GM18502 (cell line): ENCODE data around the gene MT3.
"Not testable (repeated sequence)": the region's sequence is repeated elsewhere in the genome, so short reads cannot be mapped to it uniquely, and the experiment has no call there.

ENCODE experiments used
- ATAC-seq: cut with Tn5 transposase; IDR thresholded peaks from one replicate; pipeline ENCODE4 v1.9.1; 2021; ENCODE audit warnings: mild to moderate bottlenecking; ENCODE audit not compliant: unreplicated experiment, poor library complexity

MT3 gene

DNA sequence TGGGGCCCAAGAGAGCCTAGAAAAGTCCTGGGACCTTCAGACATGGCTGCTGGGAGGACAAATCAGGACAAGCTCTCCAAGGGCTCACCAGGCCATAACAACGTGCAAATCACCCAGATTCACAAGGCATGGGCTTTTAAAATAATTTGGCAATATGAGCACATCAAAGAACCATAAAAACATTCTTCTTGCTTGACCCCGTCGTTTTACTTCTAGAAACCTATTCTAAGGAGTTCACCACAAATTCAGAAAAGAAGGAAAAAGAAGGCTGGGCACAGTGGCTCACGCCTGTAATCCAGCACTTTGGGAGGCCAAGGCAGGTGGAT, 12.1 kb upstream of the MT3 start:
- ATAC-seq, result no peak

DNA sequence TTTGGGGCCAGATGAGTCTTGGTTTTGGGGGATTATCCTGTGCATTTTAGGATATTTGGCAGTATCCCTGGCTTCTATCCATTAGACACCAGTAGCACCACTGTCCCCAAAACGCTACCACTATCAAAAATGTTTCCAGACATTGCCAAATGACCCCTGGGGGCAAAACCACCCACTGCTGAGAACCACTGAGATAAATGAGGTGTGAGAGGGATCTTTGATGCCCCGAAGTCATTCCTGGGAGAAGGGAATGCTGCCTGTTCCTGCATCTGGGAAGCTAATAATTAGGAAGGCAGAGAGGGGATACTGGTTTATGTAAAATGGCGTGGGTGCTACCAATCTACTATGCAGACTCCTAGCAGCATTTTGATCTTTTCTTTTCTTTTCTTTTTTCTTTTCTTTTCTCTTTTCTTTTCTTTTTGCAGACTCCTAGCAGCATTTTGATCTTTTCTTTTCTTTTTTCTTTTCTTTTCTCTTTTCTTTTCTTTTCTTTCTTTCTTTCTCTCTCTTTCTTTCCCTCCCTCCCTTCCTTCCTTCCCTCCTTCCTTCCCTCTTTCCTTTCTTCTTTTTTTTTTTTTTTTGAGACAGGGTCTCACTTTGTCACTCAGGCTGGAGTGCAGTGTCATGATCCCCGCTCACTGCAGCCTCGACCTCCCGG, 8.8 kb upstream of the MT3 start:
- ATAC-seq, result no peak

DNA sequence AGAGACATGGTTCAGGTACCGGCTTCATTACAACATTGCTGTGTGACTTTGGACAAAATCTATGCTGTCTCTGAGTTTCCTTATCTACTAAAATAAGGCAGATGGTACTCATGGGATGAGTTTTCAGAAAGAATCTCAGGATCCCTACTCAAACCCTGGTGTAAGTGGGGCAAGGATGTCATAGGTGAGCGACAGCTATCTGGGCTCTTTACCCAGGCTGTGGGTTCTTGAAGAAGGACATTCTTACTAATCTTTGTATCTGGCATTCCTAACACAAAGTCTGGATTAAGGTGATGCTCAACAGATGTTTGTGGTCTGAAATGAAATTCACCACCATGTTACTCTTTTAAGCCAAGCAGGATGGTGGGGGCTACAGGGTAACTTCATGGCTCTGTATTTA, 6.4 kb upstream of the MT3 start:
- not testable (repeated sequence) for ATAC-seq

- no peak for ATAC-seq
Measured at GRCh38 chr16:56583351-56584168, 5.8 kb upstream of the MT3 start.

DNA sequence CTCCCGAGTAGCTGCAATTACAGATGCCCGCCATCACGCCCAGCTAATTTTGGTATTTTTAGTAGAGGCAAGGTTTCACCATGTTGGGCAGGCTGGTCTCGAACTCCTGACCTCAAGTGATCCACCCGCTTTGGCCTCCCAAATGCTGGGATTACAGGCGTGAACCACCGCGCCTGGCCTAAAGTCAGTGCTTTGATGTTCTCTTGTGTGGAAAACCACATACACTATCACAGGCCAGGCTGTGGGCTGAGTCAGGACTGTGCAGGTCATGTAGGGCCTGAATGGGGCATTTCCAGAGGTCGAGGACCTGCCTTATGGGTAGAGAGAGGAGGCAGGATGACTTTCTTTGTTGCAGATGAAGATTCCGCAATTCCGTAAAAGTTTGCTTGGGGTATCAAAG, 5.1 kb upstream of the MT3 start:
- ATAC-seq, result no peak

DNA sequence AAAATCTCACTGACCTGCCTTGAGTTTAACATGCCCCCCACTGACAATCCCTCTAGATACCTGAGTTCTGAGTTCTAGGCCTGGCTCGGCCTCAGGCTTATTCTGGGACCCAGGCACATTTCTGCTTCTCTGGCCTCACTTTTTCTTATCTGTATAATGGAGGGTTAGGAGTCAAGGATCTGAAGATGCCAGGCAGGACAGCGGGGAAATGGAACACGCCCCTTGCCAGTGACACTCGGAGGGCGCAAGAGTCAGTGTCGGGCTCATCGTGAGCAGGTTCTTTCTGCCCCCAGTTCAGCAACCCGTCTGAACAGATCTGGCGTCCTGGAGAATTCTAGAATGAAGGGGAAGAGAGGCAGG, 567 bp upstream of the MT3 start:
- no peak for ATAC-seq

DNA sequence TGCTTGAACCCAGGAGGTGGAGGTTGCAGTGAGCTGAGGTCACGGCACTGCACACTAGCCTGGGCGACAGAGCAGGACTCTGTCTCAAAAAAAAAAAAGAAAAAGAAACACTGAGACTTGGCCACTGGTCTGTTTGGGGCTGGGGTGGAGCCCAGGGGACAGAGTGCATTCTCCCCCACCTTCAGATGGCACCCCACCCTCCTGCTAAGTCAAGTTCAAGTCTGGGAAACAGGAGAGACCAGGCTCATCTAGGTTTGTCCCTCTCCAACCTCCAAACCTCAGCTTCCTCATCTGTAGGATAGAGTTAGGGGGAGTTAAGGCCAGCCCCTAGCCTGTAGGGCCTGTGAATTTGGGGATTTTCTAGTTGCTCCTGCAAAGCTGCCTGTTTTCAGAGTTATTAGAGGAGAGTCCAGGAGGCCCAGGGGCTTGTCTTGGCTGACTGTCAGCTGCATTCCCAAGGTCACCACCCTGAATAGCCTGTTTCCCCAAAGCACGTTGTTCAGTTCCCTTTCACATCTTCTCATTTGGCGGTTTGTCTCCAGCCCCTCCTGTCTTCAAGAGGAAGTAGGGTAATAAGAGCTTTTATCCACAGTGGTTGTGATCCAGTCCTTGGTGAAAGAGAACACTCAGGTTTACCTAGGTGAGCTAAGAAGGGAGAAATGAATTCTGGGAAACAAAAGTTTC, 2.2 kb downstream of the MT3 start:
- ATAC-seq, result no peak

GRCh38 chr16:56593573-56594291, 4.4 kb downstream of the MT3 start:
- ATAC-seq, result no peak

DNA sequence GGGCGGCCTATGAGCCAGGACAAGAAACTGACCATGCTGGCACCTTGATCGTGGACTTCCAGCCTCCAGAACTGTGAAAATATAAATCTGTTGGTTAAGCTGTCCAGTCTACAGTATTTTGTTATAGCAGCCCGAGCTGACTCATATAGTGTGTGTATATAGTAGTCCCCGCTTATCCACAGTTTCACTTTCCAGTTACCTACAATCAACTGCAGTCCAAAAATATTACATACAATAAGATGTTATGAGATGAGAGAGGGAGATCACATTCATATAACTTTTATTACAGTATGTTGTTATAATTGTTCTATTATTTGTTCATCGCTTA, 4.9 kb downstream of the MT3 start:
- ATAC-seq, result no peak

DNA sequence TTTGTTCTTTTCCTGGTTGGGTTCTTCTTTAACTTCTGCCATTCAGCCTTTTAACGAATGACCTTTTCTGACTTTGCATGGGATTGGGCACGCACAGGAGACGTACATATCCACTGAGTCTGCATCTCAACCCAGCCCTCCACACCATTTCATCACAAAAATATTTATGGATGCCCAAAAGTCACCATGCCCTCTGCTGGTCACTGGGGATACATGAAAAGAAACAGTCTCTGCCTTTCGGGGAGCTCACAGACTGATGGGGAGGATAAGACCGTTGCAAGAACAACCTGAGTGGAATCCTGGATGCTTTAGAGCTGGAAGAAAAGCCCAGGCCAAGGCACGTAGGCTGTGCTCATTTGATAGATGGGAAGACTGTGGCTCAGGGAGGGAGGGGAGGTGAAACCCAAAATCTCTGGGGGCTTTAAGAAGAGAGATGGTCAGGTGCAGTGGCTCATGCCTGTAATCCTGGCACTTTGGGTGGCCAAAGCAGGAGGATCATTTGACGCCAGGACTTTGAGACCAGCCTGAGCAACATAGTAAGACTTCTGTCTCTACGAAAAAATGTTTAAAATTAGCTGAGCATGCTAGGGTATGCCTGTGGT, 11.2 kb downstream of the MT3 start:
- no peak for ATAC-seq

DNA sequence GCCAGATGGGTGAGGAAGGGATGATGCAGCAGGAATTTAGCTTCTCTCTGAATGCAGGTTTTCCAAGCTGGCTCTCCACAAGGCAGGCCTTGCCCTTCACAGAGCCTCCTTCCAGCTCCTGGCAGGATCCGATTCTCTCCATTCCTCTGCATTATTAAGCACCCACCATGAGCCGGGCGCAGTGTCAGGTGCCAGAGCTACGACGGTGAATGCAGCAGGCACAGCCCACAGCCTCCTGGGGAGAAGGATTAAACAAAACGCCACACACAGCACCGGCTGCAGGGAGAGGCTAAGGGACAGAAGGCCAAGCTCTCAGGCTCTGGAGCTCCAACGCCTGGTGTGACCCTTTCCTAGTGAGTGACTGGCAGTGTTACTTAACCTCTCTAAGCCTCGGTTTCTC, 12.0 kb downstream of the MT3 start:
- ATAC-seq, result no peak

DNA sequence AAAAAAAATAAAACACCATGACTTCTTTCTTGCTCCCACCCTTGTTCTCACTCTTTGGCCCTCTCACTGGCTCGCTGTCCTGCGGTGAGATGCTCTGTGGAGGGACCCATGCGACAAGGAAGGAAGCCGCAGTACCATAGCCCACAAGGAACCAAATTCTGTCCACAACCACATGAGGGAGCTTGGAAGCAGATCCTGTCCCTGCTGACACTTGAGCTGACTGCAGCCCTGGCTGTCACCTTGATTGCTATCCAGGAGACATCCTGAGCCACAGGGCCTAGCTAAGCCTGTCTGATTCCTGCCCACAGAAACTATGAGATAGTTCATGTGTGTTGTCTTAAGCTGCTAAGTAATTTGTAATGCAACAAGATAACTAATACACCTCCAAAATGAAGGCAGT, 14.3 kb downstream of the MT3 start:
- ATAC-seq, result no peak

GRCh38 chr16:56604966-56605365, 15.6 kb downstream of the MT3 start:
- no peak for ATAC-seq

- ATAC-seq, result no peak
Measured at GRCh38 chr16:56605475-56605874, 16.1 kb downstream of the MT3 start.

DNA sequence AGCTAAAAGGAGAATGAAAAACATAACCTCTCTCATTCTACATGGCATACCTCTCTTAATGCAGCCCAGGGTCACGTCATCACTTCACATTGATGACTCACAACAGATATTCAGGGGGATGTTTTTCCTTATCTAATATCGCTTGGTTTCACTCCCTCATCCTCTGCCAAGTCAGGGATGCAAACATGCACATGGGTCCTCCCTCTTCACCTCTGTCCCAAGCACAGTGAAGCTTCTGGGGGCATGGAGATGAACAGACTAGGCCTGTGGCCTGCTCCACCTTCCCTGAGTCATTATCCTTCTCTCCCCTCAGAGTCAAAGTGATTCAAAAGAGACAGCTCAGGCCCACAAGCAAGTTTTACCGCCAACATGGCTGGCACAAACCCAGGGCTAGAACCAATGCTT, 16.7 kb downstream of the MT3 start:
- no peak for ATAC-seq

DNA sequence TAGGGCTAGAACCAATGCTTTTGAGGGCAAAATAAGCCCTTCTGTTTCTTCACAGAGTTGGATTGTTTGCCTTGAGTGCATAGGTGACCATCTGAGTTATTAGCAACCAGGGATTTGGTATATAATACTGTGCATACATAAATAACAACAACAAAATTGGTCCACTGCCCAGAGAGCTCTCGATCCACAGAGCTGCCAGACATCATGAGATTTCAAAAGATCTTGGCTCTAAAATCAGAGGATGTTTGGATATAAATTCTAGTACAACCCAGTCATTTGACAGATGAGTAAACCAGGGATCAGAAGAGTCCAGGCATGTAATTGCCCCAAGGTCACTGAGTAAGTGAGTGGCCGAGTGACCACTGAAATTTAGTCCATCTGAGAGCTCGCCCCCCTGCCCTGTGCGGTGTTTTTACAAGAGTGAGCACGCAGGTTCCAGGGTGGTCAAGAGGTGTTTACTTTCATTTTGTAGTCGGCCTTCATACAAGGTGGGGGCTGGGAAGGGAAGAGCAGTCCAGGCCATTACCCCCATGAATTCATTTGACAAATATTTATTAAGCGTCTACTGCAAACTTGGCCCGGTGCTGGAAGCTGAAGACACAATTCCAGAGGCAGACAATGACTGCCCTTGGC, 17.3 kb downstream of the MT3 start:
- ATAC-seq, result no peak

DNA sequence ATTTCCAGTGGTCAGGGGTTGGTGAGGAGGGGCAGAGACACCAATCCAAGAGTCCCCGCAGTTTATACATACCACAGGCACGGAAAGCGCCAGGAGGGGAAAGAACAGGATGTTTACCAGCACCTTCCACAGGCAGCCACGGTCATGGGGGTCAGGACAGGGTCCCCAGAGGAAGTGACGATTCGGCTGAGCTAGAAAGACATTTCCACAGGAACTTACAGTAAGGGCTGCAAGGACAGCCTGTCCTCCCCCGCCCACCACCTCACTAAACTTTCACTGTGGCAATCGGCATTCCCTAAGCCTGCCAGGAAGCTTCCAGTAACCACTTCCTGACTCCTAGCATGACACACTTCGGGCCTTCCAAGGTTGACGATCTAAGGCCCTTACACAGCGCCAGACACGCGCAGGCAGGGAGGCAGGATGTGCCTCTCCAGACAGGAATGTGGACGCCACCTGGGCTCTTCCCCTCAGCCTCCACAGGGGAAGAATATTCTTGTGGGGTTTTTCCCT, 17.8 kb downstream of the MT3 start:
- ATAC-seq, result no peak

DNA sequence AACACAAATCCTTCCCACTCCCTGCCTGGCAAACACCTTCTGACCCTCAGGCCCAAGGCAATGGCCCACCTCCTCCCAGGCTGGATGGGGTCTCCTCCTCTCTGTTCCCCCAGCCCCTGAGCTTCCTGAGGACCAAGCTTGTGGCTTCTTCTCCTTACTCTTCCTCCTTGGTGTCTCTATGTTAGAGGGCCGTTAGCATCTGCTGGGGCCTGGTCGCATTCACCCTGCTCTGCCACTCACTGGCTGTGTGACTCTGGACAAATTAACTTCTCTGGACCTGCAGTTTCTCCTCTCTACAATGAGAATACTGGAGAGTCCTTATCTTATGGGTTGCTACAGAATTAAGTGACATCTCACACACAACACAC, 18.3 kb downstream of the MT3 start:
- no peak for ATAC-seq

DNA sequence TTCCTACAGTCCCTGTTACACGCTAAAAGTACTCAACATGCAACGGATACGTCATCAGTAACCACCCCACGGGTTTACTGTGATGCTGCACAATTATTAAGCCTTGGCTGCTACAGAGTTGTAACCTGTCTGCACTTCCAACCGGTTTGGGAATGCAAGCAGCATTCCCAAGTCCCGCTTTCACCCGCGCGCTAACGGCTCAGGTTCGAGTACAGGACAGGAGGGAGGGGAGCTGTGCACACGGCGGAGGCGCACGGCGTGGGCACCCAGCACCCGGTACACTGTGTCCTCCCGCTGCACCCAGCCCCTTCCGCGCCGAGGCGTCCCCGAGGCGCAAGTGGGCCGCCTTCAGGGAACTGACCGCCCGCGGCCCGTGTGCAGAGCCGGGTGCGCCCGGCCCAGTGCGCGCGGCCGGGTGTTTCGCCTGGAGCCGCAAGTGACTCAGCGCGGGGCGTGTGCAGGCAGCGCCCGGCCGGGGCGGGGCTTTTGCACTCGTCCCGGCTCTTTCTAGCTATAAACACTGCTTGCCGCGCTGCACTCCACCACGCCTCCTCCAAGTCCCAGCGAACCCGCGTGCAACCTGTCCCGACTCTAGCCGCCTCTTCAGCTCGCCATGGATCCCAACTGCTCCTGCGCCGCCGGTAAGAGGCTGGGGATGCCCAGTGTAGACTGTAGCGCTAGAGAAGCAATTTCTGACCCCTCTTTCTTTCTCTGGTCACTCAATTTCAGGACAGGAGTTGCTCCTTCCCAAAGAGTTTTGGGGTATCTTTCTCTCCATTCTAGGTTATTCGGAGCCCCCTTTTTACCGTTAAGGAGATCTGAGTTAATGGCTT, 18.9 kb downstream of the MT3 start, which contains the start of gene MT2A:
Gene MT2A, plus strand, starts transcription at position 542 of the 833 bp plus-strand sequence. Its CDS starts 72 bp downstream, at position 614.
- peak; percentile 91 for ATAC-seq
